ENCODE measurements around the gene RAB20.

RAB20 gene

DNA sequence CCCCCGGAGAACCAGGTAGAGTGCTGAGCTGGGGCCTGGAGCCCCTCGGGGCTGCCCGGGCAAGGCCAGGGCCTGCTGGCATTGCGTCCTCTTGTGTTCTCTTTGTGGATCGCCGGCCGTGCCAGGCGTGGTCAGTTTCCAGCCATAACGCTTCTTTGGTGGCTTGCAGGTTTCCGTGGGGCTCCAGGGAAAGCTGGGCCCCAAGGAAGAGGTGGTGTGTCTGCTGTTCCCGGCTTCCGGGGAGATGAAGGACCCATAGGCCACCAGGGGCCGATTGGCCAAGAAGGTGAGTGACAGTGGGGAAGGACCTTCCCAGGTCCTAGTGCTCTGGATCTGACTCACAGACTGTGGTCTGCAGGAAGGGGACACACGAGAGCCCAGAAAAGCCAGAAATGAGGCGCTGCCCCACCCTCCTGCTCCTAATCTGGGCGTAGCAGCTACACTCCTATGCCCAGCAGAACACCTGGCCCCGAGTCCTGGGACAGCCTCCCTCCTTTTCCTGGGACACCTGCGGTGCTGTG is 57.5 kb downstream of the RAB20 start:
- Histone ChIP-seq H3K4me3 (replicated peaks; ENCODE audit: insufficient read depth, low read length) (no peak overlapping the region), H3K27ac (replicated peaks) (no peak overlapping the region), H3K27me3 (ENCODE audit: insufficient read depth, poor library complexity, severe bottlenecking) (no peaks in the 10 kb centered on the region)
- no peak for DNase-seq (ENCODE audit: low read depth in 1 of 2, low spot score in 1 of 2)
- TF ChIP-seq, protein P1, sequence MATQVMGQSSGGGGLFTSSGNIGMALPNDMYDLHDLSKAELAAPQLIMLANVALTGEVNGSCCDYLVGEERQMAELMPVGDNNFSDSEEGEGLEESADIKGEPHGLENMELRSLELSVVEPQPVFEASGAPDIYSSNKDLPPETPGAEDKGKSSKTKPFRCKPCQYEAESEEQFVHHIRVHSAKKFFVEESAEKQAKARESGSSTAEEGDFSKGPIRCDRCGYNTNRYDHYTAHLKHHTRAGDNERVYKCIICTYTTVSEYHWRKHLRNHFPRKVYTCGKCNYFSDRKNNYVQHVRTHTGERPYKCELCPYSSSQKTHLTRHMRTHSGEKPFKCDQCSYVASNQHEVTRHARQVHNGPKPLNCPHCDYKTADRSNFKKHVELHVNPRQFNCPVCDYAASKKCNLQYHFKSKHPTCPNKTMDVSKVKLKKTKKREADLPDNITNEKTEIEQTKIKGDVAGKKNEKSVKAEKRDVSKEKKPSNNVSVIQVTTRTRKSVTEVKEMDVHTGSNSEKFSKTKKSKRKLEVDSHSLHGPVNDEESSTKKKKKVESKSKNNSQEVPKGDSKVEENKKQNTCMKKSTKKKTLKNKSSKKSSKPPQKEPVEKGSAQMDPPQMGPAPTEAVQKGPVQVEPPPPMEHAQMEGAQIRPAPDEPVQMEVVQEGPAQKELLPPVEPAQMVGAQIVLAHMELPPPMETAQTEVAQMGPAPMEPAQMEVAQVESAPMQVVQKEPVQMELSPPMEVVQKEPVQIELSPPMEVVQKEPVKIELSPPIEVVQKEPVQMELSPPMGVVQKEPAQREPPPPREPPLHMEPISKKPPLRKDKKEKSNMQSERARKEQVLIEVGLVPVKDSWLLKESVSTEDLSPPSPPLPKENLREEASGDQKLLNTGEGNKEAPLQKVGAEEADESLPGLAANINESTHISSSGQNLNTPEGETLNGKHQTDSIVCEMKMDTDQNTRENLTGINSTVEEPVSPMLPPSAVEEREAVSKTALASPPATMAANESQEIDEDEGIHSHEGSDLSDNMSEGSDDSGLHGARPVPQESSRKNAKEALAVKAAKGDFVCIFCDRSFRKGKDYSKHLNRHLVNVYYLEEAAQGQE (IDR thresholded peaks at IDR 0.05; ENCODE audit: insufficient replicate concordance, low read depth): no peak
- TF ChIP-seq POLR2AphosphoS5 (IDR thresholded peaks at IDR 0.05; ENCODE audit: low read depth) (no peak), SPI1 (IDR thresholded peaks at IDR 0.05; ENCODE audit: borderline replicate concordance, low read depth) (no peak), GABPA (IDR thresholded peaks at IDR 0.05; ENCODE audit: low read depth) (no peak)
- TF ChIP-seq, protein P2, sequence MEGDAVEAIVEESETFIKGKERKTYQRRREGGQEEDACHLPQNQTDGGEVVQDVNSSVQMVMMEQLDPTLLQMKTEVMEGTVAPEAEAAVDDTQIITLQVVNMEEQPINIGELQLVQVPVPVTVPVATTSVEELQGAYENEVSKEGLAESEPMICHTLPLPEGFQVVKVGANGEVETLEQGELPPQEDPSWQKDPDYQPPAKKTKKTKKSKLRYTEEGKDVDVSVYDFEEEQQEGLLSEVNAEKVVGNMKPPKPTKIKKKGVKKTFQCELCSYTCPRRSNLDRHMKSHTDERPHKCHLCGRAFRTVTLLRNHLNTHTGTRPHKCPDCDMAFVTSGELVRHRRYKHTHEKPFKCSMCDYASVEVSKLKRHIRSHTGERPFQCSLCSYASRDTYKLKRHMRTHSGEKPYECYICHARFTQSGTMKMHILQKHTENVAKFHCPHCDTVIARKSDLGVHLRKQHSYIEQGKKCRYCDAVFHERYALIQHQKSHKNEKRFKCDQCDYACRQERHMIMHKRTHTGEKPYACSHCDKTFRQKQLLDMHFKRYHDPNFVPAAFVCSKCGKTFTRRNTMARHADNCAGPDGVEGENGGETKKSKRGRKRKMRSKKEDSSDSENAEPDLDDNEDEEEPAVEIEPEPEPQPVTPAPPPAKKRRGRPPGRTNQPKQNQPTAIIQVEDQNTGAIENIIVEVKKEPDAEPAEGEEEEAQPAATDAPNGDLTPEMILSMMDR (IDR thresholded peaks at IDR 0.05; ENCODE audit: insufficient read depth, low read length): no peak

DNA sequence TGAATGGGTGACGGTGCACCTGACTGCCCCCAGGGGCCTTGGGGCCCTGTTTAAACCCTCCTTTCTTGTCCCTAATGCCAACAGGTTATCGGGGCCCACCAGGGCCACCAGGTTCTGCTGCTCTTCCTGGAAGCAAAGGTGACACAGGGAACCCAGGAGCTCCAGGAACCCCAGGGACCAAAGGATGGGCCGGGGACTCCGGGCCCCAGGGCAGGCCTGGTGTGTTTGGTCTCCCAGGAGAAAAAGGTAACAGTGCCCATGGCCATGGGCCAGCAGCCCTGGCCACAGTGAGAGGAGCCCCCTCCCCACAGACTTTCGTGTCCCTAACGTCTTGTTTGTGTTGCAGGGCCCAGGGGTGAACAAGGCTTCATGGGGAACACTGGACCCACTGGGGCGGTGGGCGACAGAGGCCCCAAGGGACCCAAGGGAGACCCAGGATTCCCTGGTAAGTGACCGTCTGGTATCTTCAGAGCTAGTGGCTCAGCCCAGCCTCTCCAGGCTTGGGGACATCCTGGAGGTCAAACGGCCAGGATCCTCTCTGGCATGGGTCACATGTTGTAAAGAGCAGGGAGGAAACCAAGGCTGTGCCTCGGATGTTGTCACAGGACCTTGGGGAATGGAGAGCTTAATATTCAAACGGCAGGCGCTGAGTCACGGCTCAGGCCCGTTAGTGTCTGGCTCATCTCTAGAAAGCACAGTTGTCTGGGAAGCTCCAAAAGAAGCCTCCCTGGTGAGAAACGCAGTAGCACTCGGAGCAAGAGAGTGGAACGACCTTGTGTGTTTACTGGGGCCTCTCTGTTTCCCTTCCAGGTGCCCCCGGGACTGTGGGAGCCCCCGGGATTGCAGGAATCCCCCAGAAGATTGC is 58.3 kb downstream of the RAB20 start:
- TF ChIP-seq, protein P1 (IDR thresholded peaks at IDR 0.05; ENCODE audit: insufficient replicate concordance, low read depth): no peak
- no peak for TF ChIP-seq SPI1 (IDR thresholded peaks at IDR 0.05; ENCODE audit: borderline replicate concordance, low read depth)
- TF ChIP-seq, protein P2 (IDR thresholded peaks at IDR 0.05; ENCODE audit: insufficient read depth, low read length): no peak
- no peak for TF ChIP-seq POLR2AphosphoS5 (IDR thresholded peaks at IDR 0.05; ENCODE audit: low read depth)
- no peak for TF ChIP-seq GABPA (IDR thresholded peaks at IDR 0.05; ENCODE audit: low read depth)
- Histone ChIP-seq H3K27me3 (ENCODE audit: insufficient read depth, poor library complexity, severe bottlenecking) (no peaks in the 10 kb centered on the region), H3K27ac (replicated peaks) (no peak overlapping the region), H3K4me3 (replicated peaks; ENCODE audit: insufficient read depth, low read length) (no peak overlapping the region)
- DNase-seq (ENCODE audit: low read depth in 1 of 2, low spot score in 1 of 2): no peak

DNA sequence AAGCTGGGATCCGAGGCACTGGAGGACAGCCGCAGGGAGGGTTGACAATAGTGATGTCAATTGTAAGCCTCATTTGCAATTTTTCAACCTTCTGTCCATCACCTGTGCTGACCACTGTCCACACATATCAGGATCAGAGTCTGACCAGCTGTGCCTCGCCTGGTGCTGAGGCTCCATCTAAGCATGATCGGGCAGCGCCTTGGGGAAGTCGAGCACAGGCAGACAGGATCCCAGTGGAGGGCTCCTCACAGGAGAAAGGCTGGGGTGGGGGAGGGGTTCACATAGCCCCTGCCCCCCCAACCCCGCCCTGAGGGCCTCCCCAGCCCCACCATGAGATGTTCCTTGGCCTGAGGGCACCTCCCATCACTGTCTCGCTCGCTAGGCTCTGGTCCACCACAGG is 60.3 kb downstream of the RAB20 start:
- no peak overlapping the region for H3K27ac ChIP-seq (replicated peaks)
- no peak for DNase-seq (ENCODE audit: low read depth in 1 of 2, low spot score in 1 of 2)
- H3K27me3 ChIP-seq (ENCODE audit: insufficient read depth, poor library complexity, severe bottlenecking): no peaks in the 10 kb centered on the region
- no peak overlapping the region for H3K4me3 ChIP-seq (replicated peaks; ENCODE audit: insufficient read depth, low read length)
- no peak for TF ChIP-seq GABPA (IDR thresholded peaks at IDR 0.05; ENCODE audit: low read depth)
- no peak for TF ChIP-seq SPI1 (IDR thresholded peaks at IDR 0.05; ENCODE audit: borderline replicate concordance, low read depth)
- TF ChIP-seq POLR2AphosphoS5 (IDR thresholded peaks at IDR 0.05; ENCODE audit: low read depth): no peak
- TF ChIP-seq, protein P1 (IDR thresholded peaks at IDR 0.05; ENCODE audit: insufficient replicate concordance, low read depth): no peak
- TF ChIP-seq, protein P2 (IDR thresholded peaks at IDR 0.05; ENCODE audit: insufficient read depth, low read length): no peak
